ENCODE data around the gene BCL2L15.

GRCh38 chr1:113912594-113913311 lies 25.4 kb upstream of the BCL2L15 start:
- no peak for TF ChIP-seq SKIL (IDR thresholded peaks at IDR 0.05; ENCODE audit: low read depth, poor library complexity, severe bottlenecking)
- TF ChIP-seq IRF3 (IDR thresholded peaks at IDR 0.05): no peak
- TF ChIP-seq ATF2 (IDR thresholded peaks at IDR 0.05; ENCODE audit: low read length): no peak
- TF ChIP-seq CTCF (IDR thresholded peaks at IDR 0.05 in 2 of 3, conservative IDR thresholded peaks at IDR 0.05 in 1 of 3; ENCODE audit: control insufficient read depth in 2 of 3, extremely low read depth in 1 of 3, insufficient read depth in 1 of 3, low read depth in 3 of 3, low read length in 3 of 3): no peak
- TF ChIP-seq SMC3 (IDR thresholded peaks at IDR 0.05; ENCODE audit: borderline replicate concordance, low read length): no peak
- no peak for TF ChIP-seq CHD2 (IDR thresholded peaks at IDR 0.05; ENCODE audit: borderline replicate concordance, low read depth, low read length)
- no peak for TF ChIP-seq PBX3 (IDR thresholded peaks at IDR 0.05; ENCODE audit: insufficient replicate concordance, low read depth, low read length)
- no peak for TF ChIP-seq EGR1 (IDR thresholded peaks at IDR 0.05; ENCODE audit: borderline replicate concordance in 1 of 2, low read depth in 2 of 2, low read length in 2 of 2)
- TF ChIP-seq NFYA (IDR thresholded peaks at IDR 0.05; ENCODE audit: borderline replicate concordance, low read depth, low read length): no peak
- TF ChIP-seq EZH2 (IDR thresholded peaks at IDR 0.05; ENCODE audit: borderline replicate concordance, control insufficient read depth, low read depth, low read length): no peak
- no peak for TF ChIP-seq POLR2AphosphoS5 (IDR thresholded peaks at IDR 0.05; ENCODE audit: low read length)
- no peak for TF ChIP-seq BHLHE40 (IDR thresholded peaks at IDR 0.05; ENCODE audit: borderline replicate concordance in 1 of 2, low read depth in 2 of 2, low read length in 1 of 2)

Data from GM12878 (cell line).